IPS-11a (cell line): ENCODE data around the gene NEK10.
"Not testable (repeated sequence)": the region's sequence is repeated elsewhere in the genome, so short reads cannot be mapped to it uniquely, and the experiment has no call there.

Source experiments
- H3K4me3 ChIP-seq: one replicate; pipeline ENCODE4 v1.5.1; 2013; ENCODE audit warnings: low read depth, low read length, control low read depth

NEK10 gene

DNA sequence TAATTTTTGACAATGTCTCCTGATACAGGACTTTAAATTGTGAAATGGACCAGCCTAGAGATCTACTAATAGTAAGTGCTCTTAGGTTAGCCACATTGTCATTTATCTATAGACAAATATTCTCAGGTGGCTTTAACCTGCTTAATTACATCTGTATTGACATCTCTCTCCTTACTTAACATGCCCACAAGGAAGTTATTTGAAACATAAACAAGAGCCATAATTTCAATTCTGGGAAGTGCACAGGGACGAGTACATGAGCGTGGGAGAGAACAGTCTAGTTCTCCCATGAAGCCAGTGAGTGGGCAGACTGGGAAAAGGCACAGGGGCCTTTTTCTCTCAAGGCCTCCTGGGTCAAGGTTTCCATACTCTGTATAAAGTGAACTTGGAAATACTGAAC is 54.2 kb downstream of the NEK10 start:
- H3K4me3 ChIP-seq, result no peak overlapping the region

DNA sequence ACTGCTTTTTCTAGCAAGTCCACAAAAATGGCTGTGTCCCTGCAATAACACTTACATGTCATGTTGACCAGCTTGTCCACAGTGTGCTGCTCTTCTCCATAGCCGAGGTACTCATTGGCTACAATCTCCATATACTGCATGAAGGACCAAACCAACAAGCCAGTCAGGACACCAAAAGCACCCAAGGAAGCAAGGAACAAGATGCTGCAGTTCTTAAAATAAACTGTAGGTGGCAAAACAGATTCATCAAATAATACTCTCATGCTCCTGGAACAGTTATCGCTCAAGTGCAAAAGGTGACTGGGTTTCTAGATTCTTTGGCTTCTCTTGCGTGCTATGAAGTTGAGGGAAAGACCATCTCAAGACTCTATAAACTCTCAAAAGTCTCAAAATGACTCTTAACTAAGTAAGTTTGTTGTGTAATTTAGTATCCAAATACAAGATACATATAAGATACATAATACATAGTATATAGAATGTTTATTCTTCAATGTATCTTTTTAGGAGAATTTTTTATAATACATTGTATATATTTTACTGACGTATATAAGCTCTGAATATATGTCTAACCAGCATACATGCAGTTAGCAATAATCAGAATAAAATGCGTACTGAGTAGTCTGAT is 57.0 kb downstream of the NEK10 start:
- H3K4me3 ChIP-seq, result no peak overlapping the region

DNA sequence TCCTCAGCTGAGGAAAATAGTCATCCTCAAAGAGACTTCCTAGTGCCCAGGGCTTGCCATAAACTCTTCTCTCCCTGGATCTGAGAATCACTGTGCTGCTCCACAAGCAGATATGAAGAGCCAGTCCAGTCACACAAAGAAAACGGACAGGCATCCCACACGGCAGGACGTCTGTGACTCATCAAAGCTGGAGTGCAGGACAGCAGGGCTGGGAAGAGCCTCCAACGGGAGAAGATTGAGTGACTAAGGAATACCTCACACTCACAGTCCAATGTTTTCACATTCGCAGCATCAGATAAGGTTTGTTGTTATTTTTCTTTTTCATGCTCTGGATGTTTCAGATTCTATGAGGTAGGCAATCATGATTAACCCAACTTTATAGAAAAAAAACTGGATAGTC is 57.8 kb downstream of the NEK10 start:
- no peak overlapping the region for H3K4me3 ChIP-seq

DNA sequence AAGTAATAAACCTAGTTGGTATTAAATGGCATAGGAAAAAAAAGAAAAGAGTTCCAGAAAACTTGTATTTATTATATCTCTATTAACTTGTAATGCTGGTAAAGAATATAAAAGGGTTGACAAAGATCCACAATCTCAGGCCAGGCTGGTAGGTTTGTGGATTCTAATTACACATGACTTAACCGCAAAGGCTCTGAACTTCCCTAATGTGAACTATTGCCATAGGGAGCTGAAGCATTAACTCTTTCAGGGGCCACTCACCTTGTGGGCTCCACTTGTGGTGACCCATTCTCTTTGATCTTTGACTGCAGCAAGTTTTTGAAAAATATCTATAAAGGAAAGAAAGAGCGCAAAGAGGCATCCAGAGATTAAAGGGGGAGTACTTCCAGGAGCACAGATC is 58.5 kb downstream of the NEK10 start:
- no peak overlapping the region for H3K4me3 ChIP-seq

DNA sequence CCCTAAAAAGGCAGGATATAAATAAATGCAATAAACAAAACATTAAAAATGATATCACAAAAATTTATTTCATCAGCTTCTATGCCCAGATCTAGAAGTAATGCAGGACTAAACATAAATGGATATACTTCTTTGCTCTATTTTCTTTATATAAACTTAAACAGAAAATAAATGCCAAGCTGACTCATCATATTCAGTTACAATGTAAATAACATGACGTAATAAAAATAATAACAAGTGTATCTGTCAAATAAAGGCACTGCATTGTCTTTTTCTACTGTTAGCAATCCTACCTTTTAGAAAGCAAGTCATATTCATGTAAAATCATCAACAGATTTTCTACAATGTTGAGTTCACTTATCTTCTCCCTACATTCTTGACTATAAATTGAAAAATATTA is 61.6 kb downstream of the NEK10 start:
- no peak overlapping the region for H3K4me3 ChIP-seq

DNA sequence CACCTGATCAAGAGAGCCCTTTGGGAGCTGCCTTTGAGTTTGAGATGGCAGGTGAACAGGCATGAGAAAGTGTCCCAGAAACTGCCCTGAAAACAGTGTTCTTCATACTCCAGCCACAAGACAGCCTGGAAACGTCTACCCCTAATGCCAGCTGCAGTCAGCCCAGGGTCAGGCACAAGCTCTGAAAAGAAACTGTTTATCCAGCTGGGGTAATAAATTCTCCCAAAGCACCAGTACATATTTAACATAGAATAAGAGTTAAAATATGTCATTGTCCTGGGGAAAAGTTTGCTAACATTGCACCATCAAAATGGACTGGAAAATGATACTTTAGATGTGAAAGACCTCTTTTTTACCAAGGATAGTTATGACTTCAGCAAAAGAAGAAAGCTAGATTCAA is 66.3 kb downstream of the NEK10 start:
- H3K4me3 ChIP-seq, result no peak overlapping the region

DNA sequence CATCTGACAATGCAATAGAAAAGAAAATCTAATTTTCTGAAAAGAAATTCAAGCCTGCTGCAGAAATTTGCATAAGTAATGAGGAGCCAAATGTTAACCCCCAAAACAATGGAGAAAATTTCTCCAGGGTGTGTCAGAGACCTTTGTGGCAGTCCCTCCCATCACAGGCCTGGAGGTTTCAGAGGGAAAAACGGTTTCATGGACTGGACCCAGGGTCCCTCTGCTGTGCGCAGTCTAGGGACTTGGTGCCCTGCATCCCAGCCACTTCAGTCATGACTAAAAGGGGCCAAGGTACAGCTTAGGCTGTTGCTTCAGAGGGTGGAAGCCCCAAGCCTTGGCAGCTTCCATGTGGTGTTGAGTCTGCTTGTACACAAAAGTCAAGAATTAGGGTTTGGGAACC is 70.2 kb downstream of the NEK10 start:
- H3K4me3 ChIP-seq, result not testable (repeated sequence)

DNA sequence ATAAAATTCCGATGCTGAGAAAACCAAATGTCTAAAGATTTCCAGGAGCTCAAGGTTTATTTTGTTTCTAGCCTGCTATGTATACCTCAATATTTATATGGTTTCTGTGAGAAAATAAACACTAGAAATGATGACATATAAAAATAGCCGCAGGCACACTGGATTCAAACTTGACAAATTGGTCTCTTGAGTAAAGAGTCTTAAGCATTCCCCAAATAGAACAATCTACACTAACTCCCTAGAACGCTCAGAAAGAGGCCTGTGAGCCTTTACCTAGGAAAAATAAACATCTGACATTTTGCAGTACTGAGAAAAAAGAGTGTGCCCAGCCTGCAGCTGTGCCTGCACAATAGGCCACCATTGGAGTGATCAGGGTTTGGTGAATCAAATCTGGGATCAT is 75.2 kb downstream of the NEK10 start:
- no peak overlapping the region for H3K4me3 ChIP-seq

DNA sequence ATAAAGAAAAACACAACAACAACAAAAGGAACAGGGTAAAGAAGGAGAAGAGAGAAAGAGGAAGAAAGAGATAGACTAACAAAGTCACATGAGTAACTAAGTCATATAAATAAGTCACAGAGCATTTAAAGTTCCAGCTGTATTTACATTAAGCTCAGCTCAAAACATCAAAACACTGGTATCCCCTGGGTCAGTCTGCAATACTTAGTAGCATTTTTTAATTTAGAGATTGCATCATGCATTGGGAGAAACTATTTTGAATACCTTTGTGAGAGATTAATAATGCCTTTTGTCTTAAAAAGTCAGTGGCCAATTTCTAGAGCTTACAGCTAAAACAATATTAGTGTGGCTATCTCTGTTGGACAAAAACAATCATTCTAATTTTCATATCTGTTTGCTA is 78.4 kb downstream of the NEK10 start:
- H3K4me3 ChIP-seq, result no peak overlapping the region

DNA sequence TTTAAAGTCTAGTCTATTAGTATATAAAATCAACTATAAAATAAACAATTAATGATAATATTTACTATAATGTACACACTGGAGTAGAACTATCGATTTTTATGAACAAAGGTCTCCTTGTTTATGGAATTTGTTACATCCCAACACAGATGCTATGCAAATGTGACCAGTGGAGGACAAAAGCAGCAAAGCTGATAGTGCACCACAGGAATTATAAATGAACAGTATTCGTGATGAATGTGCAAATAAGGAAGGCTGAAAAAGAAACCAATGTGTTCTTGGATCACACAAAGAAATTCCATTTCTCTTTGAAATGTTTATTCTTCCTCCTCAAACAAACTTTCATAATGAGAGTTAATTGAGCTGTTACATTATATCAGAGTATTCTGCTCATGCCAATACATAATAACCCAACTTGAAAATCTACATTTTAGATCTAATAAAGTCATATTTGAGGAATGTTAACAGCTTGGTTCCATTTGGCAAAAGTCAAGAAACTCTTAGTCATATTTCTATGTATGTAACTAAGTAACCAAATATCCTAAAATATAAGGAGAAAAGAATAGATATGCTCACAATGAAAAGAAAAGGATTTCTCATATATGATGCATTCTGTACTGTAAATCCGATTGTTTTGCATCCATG is 79.3 kb downstream of the NEK10 start:
- H3K4me3 ChIP-seq, result no peak overlapping the region

DNA sequence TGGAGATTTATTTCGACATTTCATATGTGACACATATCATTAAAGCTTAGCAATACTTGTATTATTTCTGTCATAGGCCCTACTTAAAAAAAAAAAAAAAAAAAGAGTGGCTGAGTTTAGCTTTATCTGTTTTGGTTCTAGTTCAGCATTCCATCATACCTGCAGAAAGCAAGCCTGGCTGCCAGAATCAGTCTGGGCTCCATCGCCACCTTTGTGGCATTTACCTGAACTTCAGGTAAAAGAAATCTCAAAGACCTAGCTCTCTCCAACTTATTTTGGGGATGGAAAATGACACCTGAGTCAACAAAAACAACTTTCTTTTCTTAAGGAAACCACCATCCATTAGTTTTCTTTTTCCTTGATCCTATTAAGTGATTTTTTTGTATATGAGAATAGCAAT is 82.1 kb downstream of the NEK10 start:
- no peak overlapping the region for H3K4me3 ChIP-seq

DNA sequence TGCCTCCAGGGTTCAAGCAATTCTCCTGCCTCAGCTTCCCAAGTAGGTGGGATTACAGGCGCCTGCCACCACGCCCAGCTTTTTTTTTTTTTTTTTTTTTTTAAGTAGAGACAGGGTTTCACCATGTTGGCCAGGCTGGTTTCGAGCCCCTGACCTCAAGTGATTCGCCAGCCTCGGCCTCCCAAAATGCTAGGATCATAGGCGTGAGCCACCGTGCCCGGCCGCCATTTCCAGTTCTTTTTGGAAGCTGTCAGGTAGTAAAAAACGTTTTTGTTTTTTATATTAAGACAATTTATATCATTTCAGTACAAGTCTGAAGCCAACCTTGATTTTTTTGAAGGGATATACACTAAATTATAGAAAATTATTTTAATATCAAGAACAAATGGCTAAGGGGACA is 82.7 kb downstream of the NEK10 start:
- not testable (repeated sequence) for H3K4me3 ChIP-seq

DNA sequence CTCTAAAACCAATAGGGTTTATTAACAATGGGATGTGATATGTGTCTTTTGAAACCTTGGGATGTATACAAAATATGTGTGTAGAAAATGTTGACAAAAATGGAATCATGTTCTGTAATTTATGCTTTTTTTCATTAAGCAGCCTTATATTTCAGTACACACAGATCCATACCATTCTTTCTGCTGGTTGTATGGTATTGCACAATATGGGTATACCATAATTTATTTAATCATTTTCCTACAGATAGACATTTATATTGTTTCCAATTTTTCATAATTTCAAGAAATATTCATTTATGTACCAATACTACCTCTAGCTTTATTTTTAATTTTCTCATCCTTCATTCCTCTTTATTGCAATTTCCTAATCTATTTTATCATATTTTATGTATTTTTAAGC is 83.5 kb downstream of the NEK10 start:
- no peak overlapping the region for H3K4me3 ChIP-seq

DNA sequence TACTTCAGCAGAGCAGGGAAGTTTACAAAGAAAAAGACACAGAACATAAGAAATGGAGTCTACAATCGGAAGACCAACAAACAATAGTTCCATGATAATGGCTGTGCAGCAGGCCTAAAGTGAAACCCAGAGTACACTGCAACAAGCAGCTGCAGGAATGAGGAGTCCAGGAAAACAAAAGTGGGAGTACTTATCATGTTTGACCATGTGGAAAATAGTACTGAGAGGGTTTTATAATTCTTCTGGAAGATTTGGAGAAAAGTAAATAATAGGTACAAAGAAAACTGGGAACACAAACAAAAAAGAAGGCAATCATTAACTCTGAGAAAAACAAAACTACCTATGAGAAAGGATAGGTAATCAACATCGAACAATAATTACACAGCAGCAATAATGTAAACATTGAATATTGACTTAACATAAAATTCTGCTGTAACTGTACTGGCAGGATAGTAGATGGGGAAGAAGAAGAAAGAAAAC is 87.5 kb downstream of the NEK10 start:
- no peak overlapping the region for H3K4me3 ChIP-seq

DNA sequence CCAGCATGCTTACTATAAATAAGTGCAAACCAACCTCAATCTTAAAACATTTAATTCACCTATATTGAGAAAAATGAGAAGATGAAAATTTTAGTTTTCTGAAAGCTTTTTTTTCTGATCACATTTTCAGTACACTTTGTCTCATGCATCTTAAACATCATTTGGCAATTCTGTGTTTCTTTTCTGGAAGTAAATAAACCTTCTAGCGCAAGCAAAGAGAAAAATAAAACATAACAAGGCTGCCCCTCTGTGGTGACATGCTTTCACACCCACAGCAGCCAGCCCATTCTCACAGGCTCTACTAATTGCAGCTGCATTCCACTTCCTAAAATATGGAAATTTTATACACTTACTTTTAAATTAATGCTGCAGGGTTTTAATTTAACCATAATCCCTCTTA is 90.1 kb downstream of the NEK10 start:
- H3K4me3 ChIP-seq, result no peak overlapping the region

DNA sequence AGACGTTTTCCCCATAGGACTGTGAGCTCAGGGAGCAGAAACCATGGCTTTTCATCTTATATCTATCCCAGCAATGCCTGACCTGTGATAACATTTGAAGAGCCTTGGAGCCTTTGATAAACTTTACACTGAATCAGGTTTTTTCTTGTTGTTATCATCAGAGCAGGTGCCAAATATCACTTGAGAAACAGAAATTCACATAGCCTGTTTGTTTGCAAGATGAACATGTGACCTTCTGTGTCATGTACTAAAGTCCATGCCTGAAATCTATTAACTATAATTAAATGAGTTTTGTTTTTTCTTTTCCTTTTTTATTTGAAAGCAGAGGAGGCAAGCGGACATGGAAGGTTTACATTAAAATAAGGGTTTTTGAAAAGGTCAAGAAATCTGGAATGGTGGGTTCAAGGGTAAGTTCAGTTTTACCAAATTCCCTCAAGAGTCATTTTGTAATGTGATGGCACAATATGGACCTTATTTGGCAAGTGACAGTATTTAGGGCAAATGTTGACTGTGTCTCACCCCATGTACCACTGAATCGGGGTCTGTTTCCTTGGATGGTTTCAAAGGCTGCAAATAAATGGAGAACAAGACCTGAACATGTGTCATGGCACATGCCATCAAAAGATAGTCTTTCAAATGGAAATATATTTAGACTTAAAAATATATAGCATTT is 90.7 kb downstream of the NEK10 start:
- H3K4me3 ChIP-seq, result no peak overlapping the region

DNA sequence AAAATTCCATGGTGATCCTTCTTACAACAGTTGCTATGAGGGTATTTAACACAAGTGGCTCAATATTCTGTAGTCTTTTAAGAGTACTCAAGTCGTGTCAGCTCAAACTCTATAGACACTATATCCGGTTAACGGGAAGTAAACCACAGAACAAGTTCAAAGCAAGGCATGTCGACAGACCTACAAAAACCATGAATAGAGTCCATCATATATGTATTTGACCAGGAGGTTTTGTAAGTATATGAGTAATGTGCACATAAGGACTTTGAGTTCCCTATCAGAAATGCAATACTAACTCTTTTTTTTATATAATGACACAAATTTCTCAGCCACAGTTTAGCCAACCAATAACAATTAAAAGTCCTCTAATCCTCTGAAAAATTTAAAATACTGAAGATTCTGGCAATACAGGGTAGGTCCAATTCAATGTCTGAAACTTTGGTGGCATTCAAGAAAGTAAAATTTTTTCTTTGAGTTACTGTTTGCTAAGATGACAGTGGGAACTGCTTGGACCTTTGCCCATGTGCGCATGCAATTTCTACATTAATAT is 93.7 kb downstream of the NEK10 start:
- H3K4me3 ChIP-seq, result no peak overlapping the region

DNA sequence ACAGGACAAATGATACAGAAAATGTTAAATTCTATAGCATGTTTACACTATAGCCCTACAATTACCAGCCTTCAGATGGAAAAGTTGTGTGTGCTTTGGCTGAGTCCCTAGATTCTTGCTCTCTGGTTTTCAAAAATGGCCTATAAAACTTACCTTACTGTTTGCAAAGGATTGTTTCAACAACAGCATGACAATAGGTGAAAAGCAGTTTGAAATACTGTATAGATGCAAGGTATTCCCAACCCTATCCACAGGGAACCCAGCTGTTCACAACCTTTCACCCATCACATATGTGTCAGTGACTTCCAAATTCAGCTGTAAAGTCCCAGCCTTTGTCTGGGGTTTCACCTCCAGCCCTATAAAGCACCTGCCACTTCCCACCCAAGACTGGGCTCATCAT is 97.3 kb downstream of the NEK10 start:
- H3K4me3 ChIP-seq, result no peak overlapping the region

DNA sequence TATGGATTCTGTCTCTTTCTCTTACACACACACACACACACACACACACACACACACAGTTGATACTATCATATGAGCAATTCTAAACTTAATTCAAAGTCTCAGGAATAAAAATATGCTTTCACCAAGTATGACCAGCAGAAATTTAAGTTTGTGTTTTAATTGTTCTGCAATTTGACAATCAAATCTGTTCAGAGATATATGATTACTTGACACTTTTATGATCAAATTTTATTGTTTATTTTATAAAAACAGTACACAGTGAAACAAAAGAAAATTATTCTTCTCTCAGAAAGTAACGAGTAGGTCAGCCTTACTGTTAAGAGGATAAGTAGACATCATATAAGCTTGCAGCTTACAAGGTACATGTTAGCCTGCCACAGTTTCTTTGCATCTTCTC is 114.3 kb downstream of the NEK10 start:
- H3K4me3 ChIP-seq, result no peak overlapping the region

DNA sequence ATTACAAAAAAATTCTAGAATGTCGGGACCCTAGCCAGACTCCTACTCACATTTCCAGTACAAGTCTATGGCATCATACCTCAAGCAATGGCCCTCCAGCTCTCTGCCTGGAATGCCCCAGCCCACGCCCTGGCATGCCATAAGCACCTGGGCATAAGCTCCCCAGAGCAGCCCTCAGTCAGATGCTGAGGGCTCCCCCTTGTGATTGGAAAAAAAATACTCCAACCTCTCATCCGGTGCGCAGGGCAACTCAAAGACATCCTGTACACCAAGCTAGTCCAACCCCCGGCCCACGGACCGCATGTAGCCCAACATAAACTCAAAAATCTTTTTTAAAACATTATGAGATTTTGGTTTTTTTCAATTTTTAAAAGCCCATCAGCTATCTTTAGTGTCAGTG is 115.4 kb downstream of the NEK10 start:
- H3K4me3 ChIP-seq, result no peak overlapping the region

DNA sequence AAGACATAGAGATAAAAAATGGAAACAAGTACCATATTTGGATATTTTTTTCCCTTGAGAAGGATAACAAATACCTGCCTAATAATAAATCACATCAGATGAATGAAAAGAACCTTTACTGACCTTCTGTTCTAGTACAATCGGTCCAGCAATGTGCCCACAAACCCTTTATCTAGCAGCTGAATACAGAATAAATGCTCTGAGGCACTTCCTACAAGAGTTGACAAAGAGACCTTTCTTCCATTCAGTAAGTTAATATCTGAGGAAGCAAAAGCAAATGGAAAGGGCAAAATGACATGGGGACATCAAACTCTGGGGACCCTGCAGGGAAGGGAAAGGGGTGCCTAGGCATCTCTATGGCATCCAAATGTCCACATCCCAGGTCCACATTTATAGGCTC is 115.8 kb downstream of the NEK10 start:
- H3K4me3 ChIP-seq, result no peak overlapping the region

DNA sequence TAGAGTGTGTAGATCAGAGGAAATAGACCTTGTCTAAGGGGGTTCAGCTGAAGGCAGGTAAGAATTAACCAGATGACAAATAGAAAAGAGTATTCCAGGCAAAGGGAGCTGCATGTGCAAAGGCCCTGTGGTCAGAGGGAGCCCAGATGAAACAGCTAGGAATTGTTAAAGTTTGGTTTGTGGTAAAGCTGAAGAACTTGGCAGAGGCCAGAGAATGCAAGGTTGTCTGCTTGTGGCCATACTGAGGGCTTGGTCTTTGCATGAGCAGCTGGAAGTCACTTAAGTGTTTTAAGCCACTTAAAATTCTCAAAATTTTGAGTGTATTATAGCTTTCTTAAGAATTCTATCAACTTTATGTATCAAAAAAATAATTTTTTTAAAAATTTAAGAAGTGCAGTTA is 116.5 kb downstream of the NEK10 start:
- no peak overlapping the region for H3K4me3 ChIP-seq
